Activated CD4-positive, CD25-positive, alpha-beta regulatory T cell treated with anti-CD3 and anti-CD28 coated beads, Interleukin-2, amount 50 U/mL, for 72 hours (primary cell): ENCODE results near the gene LRRC4C.
"Not testable (repeated sequence)": the region's sequence is repeated elsewhere in the genome, so short reads cannot be mapped to it uniquely, and the experiment has no call there.

Source experiments
- DNase-seq: peaks from one replicate; pipeline ENCODE4 v3.0.0; 2021

LRRC4C gene

GRCh38 chr11:40647295-40647694 is 812.2 kb downstream of the LRRC4C start:
- DNase-seq = no peak

DNA sequence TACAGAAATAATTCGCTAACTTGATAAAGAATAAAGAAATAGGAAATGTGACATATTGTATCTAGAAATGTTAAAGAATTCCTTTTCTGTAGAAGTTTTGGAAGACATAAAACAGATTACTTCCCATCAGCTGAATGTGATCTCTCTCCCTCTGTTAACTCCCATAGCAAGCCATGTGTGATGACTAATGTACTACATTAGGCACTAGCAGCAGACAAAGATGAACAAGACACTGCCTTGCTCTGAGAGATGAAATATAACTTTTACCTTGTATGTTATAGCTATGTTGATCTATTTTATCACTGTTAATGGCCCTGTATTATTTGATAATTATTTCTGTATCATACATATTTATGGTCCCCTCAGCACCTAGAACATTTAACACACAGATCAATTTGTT is 817.2 kb downstream of the LRRC4C start:
- DNase-seq = no peak

DNA sequence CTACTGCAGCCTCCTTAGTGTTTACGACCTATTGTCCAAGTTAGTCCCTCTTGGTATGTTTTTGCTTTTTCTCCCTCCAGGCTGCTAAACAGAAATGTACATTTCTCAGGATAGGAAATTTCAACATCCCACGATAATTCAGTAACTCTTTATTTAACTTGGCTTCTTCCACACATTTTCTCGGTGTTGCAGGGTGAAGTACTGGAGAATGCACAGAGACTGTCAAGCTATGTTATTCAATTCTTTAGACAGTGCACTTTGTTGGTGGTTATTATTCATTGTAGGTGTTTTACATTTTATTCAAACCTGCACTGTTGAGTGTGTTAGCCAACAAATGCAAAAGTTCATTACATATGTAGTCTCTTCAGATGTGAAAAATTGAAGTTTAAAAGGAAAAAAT is 839.8 kb downstream of the LRRC4C start:
- no peak for DNase-seq

DNA sequence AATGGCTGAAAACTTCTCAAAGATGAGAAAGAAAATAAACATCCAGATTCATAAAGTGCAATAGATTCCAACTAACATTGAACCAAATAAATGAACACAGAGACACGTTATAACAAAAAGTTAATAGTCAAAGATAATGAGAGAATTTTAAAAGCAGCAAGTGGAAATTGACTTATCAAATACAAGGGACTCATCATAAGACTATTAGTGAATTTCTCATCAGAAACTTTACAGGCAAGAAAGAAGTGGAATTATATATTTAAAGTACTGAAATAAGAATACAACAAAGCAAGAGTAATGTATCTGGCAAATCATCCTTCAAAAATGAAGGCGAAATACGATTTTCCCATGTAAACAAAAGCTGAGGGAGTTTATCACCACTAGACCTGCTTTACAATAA is 852.7 kb downstream of the LRRC4C start:
- DNase-seq = no peak

- DNase-seq = no peak
Measured at GRCh38 chr11:40602866-40603552, 856.4 kb downstream of the LRRC4C start.

DNA sequence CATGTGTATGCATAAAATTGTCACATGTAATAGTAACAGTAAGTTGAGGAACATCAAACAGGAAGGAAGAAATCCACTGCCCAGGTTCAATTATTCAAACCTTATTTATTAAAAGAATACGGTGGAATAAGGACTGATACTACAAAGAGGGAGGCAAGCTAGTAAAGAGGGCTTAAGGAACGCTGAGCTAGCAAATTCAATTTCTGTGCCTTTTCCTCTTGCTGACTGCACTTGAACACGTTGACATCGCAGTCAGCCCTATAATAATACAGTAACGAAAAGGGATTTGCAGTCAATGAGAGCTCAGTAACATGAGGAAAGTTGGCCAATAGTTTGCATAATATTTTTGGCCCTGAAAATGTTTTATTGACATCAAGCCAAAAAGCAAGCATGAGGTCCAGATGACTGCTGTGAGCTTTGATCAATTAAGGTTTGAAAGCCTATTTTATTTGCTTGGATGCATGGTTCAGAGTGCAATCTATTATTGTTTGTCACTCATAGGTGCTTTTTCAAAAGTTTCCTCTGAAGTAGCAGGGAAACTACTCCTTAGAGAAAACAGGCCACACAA is 861.8 kb downstream of the LRRC4C start:
- no peak for DNase-seq

- no peak for DNase-seq
Measured at GRCh38 chr11:40573254-40573891, 886.1 kb downstream of the LRRC4C start.

GRCh38 chr11:40569947-40570531 is 889.4 kb downstream of the LRRC4C start:
- no peak for DNase-seq

- no peak for DNase-seq
Measured at GRCh38 chr11:40567392-40567791, 892.1 kb downstream of the LRRC4C start.

- DNase-seq = no peak
Measured at GRCh38 chr11:40544162-40544561, 915.3 kb downstream of the LRRC4C start.

GRCh38 chr11:40542821-40543220 is 916.6 kb downstream of the LRRC4C start:
- DNase-seq = no peak

DNA sequence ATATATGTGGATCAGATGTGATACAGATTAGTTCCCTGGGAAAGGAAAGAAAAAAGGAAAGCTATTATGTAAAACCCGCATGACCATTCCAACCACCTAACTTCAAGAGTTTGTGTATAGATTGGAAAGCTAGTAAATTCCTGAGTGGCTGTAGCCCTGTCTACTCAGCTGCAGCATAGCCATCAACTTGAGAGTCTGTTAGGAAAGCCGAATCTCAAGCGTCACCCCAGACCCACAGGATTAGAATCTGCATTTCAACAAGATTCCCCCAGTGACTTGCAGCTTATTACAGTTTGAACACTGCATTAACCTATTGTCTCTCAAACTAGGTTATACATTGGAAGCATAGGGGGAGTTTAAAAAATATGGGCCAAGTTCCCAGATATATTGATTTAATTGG is 921.7 kb downstream of the LRRC4C start:
- no peak for DNase-seq

DNA sequence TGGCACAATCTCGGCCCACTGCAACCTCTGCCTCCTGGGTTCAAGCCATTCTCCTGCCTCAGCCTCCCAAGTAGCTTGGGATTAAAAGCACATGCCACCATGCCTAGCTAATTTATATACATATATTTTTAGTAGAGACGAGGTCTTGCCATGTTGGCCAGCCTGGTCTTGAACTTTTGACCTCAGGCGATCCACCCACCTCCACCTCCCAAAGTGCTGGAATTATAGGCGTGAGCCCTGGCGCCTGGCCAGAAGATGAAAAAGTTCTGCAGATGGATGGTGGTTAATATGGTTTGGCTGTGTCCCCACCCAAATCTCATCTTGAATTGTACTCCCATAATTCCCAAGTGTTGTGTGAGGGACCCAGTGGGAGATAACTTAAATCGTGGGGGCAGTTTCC is 937.4 kb downstream of the LRRC4C start:
- not testable (repeated sequence) for DNase-seq

DNA sequence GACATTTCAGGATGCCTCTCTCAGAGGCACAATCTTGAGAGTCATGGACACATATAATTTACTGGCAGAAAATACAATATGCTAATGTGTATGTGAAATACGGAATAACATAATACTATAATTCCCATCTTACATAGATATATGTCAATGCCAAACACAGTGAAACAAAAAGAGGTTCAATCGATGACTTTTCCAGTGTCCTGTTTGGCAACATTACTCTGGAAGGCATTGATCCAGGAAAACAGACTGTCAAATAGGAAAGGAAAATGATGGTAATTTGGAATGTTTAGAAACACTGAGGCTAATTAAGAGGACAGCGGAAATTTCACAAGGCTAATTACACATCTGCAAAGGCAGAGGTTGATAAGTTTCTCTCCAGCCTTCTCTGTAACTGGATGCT is 942.3 kb downstream of the LRRC4C start:
- DNase-seq = no peak

DNA sequence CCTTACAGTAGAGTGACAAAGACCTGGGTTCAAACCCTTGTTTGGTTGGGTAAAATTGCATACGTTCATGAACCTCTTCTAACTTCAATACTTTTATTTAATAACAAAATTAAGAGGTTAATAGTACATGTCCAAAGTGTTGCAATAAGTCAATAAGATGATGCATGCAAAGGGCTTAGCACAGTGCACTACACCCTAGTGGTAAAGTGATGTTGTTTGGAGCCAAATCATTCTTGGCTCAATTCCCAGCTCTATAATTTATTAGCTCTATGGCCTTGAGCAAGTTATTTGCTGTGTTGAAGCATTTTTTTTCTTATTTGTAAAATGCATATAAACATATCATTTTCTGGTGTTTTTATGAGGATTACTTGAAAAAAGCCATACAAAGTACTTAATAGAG is 945.3 kb downstream of the LRRC4C start:
- DNase-seq = no peak

DNA sequence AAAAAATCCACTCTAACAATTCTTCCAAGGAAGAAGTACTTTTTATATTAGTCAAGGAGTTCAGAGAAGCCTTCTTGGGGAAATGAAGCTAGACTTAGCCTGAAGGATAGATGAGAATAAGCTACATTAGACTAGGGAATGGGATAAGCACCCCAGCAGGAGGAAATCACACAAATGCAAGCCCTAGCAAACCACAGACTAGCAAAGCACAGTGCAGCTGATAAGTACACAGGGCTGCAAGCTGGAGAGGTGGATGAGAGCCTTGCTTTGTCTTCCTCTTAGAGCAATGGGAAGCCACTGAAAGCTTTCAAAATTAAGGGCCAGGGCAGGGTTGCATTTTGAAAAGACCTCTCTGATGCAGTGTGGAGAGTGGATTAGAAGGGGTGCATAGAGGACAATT is 946.2 kb downstream of the LRRC4C start:
- DNase-seq = no peak

GRCh38 chr11:40508303-40508702 is 951.1 kb downstream of the LRRC4C start:
- no peak for DNase-seq

- no peak for DNase-seq
Measured at GRCh38 chr11:40506226-40506625, 953.2 kb downstream of the LRRC4C start.

GRCh38 chr11:40491341-40491740 is 968.1 kb downstream of the LRRC4C start:
- DNase-seq = no peak

DNA sequence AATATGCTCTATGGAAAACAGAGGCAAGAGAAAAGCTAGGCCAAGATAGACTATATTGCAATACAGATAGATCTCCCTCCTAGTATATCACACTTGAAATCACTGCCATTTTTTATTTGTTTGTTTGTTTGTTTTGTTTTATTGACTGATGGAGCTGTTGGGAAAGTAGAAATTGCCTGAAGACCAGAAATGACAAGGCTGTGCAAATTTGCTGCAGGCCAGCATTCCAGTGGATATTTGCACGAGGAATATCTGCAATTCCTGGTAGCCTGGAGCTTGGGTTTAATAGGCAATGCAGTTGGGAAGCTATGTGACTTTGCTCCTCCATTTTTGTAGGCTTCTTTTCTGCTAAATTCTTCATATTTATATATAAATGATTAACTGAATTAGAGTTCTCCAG is 991.7 kb downstream of the LRRC4C start:
- no peak for DNase-seq

- DNase-seq = no peak
Measured at GRCh38 chr11:40445391-40445790, 1014.1 kb downstream of the LRRC4C start.

DNA sequence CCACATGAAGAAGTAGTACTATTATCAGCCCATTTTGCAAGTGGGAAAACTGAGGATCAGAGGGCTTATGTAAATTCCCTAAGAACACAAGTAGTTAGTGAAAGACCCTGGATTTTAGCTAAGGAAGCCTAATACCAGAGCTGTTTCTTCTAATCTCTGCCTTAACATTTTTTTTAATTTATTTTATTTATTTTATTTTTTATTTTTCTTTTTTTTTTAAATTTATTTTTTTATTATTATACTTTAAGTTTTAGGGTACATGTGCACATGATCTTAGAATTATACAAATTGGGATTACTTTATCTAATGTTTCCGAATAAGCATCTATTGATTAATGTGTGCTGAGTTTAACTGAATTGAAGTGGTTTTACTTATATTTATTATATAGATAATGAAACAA is 1015.3 kb downstream of the LRRC4C start:
- DNase-seq = no peak

GRCh38 chr11:40435344-40435743 is 1024.1 kb downstream of the LRRC4C start:
- DNase-seq = no peak

DNA sequence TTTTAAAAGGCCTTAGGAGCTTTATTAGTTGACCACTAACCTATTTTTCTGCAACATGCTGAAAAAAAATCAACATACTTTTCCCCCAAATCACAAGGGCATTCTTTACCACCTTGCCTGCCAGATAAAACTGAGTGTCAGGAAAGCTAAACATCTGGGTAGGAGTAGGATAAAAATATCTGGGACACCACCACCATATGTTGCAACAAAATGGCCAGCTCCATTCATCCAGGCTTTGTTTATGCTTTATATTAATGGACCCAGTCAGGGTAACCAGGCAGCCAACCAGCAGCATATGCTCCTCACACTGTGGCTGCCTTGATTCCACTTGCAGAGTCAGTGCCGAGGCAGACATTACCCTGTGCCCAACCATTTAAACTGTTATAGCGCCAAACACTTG is 1024.5 kb downstream of the LRRC4C start:
- DNase-seq = no peak
